Breast epithelium (tissue), 3 donors: ENCODE results near the gene KRT5.

Source experiments
- CTCF ChIP-seq, 3 donors: fragments of 450-650 bp; IDR thresholded peaks; one replicate each; pipeline ENCODE4 v1.5.1; 2016 to 2017; ENCODE audit warnings: antibody characterized with exemption in 3 of 3, mild to moderate bottlenecking in 3 of 3, moderate library complexity in 3 of 3
- POLR2AphosphoS5 ChIP-seq, 3 donors: sonication (generic); formaldehyde crosslinking; IDR thresholded peaks; one replicate each; pipeline ENCODE4 v1.6.1; 2017; ENCODE audit warnings: antibody characterized with exemption in 3 of 3

- TF ChIP-seq CTCF (IDR thresholded peaks at IDR 0.05): no peak
- no peak for TF ChIP-seq POLR2AphosphoS5 (IDR thresholded peaks at IDR 0.05)
These were observed 4.9 kb downstream of the KRT5 start for GRCh38 chr12:52515319-52515646.
